ENCODE measurements around the gene TSC22D1.

Gene TSC22D1

GRCh38 chr13:44389876-44390275, 186.3 kb downstream of the TSC22D1 start:
- in situ Hi-C loops (cut with HindIII; ENCODE audit: low sequenced_read_pairs) = no loop called here

GRCh38 chr13:44389060-44389666, 187.0 kb downstream of the TSC22D1 start:
- in situ Hi-C loops (cut with HindIII; ENCODE audit: low sequenced_read_pairs) = no loop called here

GRCh38 chr13:44388427-44389059, 187.6 kb downstream of the TSC22D1 start:
- in situ Hi-C loops (cut with HindIII; ENCODE audit: low sequenced_read_pairs) = no loop called here

- in situ Hi-C loops (cut with HindIII; ENCODE audit: low sequenced_read_pairs) = no loop called here
Observed at GRCh38 chr13:44386913-44387556, 189.1 kb downstream of the TSC22D1 start.

GRCh38 chr13:44385847-44386246, 190.3 kb downstream of the TSC22D1 start:
- in situ Hi-C loops (cut with HindIII; ENCODE audit: low sequenced_read_pairs) = no loop called here

GRCh38 chr13:44385401-44385800, 190.7 kb downstream of the TSC22D1 start:
- in situ Hi-C loops (cut with HindIII; ENCODE audit: low sequenced_read_pairs) = no loop called here

GRCh38 chr13:44384778-44385177, 191.4 kb downstream of the TSC22D1 start:
- in situ Hi-C loops (cut with HindIII; ENCODE audit: low sequenced_read_pairs) = no loop called here

- in situ Hi-C loops (cut with HindIII; ENCODE audit: low sequenced_read_pairs) = no loop called here
Observed at GRCh38 chr13:44383945-44384344, 192.2 kb downstream of the TSC22D1 start.

GRCh38 chr13:44382635-44383145, 193.4 kb downstream of the TSC22D1 start:
- in situ Hi-C loops (cut with HindIII; ENCODE audit: low sequenced_read_pairs) = no loop called here

All from endothelial cell of hepatic sinusoid (primary cell).